ENCODE results near the gene SCRN1.

DNA sequence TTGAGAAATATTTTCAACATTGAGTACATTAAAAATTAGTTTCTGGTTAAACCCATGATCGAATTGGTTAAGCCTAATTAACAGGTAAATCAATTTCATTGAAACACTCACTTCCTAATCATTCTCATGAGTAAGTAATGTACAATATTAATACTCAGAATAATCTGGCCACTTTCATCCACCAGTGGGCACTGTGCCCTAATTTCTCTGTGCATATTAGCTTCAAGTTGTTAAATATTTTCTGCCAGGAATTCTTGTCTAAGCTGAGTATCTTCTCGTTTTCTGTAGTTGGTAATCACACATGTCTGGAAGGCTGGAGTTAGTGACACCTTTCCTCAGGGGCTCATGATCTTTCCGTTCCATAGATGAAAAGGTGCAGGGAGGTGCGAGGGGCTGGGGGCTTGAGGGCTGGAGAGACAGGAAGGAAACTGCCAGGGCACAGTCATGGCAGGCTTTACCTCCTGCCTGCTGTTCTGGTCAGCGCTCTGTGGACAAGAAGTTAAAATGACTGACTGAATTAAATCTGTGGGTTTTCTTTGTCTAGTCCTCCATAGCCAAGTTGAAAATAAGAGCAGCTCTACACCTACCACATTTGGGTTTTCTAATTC lies 111.4 kb downstream of the SCRN1 start:
- TF ChIP-seq, protein P1, sequence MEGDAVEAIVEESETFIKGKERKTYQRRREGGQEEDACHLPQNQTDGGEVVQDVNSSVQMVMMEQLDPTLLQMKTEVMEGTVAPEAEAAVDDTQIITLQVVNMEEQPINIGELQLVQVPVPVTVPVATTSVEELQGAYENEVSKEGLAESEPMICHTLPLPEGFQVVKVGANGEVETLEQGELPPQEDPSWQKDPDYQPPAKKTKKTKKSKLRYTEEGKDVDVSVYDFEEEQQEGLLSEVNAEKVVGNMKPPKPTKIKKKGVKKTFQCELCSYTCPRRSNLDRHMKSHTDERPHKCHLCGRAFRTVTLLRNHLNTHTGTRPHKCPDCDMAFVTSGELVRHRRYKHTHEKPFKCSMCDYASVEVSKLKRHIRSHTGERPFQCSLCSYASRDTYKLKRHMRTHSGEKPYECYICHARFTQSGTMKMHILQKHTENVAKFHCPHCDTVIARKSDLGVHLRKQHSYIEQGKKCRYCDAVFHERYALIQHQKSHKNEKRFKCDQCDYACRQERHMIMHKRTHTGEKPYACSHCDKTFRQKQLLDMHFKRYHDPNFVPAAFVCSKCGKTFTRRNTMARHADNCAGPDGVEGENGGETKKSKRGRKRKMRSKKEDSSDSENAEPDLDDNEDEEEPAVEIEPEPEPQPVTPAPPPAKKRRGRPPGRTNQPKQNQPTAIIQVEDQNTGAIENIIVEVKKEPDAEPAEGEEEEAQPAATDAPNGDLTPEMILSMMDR (IDR thresholded peaks at IDR 0.05; ENCODE audit: poor library complexity) = peak; percentile 59
- no peak for TF ChIP-seq EZH2 (IDR thresholded peaks at IDR 0.05; ENCODE audit: borderline replicate concordance)

Measured in hepatocyte (in vitro differentiated cells).